ENCODE measurements around the gene PRDM1.
A peak's percentile ranks its signal among the peaks of the same experiment; 100 is the strongest.

Gene PRDM1

DNA sequence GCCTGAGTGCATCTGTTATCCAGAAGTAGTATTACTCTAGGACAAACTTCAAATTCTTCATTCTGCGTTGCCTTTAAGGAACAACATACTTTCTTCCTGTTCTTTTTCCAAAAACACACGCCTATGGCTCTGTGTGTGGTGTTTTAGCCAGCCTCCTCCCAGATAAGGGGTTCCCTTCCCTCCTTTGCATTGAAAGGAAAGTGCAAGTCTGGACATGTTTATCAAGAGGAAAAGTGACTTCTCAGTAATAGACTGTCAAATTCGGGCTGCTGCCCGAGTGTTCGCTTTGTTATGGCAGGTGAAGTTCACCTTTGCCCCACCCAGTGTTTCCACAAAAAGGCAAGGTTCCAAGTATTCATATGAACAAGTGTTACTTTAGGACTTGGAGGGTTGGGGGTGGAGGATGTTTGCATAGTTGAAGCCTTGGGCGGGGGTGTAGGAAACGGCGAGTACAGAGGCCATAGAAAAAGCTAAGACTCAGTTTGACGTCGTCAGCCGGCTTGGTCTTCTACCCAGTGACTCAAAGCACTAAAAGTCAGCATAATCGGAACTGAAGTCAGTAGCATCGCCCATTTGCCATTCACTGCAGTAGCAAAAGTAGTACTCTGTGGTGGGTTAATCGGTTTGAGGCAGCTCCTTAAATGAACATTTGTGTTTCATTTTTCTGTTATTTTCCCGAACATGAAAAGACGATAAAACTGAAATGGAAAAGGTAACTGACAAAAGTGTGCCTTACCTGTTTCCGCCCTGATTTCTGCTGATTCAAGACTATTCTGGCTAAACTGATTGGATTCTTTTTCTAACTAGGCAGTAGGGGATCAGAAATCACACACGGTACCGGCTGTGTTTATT, 12.5 kb downstream of the PRDM1 start:
- peak; percentile 81 to 84 for DNase-seq

DNA sequence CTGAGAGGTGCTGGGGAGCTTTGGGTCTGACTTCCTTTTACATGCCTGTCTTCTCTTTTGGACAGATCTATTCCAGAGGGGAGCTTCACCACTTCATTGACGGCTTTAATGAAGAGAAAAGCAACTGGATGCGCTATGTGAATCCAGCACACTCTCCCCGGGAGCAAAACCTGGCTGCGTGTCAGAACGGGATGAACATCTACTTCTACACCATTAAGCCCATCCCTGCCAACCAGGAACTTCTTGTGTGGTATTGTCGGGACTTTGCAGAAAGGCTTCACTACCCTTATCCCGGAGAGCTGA, 13.1 kb downstream of the PRDM1 start:
- DNase-seq: no peak

DNA sequence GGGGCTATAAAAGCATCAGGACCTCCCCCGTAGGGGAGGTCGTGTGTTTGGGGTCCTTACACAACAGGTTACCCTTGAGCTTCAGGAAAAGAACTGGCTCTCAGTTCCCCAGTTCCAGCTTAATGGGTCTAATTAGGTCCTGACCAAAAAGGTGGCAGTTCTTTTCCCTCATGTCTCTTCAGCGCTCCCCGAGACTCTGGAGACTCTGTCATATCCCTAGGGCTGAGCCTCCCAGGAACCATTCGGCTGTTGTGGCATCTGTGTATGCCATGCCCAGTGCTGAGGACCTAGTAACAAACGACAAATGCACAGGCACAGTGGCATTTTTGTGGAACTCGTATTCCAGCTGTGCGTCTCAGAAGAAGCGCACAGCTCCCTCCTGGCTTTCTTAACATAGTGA, 14.6 kb downstream of the PRDM1 start:
- no peak for DNase-seq

DNA sequence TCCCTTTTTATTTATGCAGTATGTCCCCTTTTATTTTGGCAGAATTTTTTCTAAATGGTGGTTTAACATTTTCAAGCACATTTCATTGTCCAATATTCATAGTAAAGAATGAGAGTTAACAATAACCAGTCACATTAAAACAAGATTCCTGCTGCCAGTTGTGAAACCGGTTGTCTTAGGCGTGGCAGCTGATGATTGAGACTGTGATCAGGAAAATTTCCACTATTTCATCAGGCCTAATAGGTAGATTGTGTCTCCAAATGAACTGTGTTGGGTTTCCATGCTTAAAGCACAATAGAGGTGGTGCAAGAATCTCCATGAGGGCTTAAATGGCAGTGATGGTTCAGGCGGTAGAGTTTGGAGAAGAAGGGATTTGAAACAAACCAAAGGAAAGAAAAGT, 15.3 kb downstream of the PRDM1 start:
- DNase-seq: no peak

DNA sequence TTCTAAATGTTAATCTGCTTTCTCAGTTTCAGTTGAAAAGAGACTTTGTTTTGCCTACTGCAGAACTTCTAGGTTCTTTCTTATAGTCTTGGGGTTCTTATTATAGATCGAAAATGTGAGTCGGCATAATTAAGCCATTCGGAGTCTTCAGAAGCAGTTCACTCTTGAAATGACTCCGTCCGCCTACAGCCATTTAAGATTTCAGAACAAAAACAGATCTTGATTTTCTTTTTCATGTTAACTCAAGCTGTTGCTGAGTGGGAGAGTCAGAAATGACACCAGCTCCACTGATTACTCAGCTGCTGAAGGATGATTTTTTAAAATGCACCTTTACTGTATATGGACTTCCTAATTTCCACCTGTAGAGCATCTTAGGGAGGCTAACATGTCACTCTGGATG, 15.9 kb downstream of the PRDM1 start:
- DNase-seq: peak in 1 of 2 donors; percentile 33

DNA sequence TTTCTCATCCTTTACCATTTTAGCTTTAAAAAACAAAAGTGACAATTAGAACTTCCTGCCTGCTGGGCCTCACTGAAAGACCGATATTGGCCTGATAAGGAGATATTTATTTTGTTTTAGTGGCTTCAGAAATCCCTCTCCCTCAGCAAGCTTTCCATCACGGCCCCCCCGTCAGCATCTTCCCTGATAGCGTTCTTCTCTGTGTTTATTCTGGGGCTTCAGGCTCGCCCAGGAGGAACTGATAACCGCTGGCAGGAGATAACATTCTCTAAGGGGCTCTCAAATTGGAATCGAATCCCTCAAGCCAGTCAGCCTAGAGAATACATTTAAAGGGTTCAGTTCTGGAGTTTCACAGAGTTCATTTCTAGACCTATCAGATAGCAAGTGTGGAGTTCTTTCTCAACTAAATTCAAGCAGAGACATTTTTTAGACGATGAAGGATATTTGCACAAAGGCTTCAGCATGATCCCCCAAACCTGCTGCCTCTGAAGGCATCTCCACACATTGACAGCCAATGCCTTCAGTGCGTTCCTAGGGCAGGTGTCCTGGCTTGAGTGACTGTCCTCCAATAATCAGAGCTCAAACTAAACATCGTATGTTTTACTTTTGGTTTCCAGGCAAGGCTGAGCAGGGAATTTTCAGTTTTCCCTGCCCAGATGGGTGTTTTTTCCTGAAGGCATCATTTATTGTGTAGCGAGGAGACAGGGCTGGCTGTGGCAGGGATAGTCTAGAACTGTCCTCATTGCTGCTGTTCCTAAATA, 17.0 kb downstream of the PRDM1 start:
- no peak for DNase-seq

DNA sequence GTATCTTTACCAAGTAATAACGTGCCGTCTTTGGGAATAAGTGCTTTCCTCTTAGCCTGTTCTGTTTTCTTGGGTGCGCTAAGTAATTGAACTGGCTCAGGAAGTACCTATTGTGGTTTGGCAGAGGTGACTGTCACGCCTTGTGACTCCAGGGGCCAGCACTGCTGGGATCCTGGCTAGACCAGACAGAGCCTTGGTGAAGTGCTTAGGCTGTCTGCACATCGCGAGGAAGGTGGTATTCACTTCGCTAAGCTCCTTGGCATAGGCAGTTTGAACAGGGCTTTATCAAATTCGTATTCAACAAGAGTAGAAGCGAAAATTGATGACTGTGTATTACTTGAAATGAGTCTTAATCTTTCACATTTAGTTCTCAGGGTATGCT, 17.6 kb downstream of the PRDM1 start:
- peak in 1 of 2 donors; percentile 38 for DNase-seq

DNA sequence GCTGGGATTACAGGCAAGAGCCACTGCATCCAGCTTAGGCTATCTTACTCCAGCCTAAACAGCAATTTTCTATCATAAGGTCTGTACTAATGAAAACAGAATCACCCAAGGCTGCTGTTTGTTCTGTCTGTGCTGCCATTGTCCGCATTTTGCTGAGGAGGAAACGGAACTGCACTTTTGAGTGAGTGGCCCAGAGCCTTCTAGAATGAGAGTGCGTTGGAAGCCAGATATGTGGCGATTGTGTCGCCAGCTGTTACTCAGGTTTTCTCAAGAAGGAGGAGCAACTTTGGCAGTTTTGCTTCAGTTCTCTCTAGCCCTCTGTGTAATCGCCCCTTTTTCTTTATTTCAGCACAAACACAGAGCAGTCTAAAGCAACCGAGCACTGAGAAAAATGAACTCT, 18.3 kb downstream of the PRDM1 start:
- no peak for DNase-seq

DNA sequence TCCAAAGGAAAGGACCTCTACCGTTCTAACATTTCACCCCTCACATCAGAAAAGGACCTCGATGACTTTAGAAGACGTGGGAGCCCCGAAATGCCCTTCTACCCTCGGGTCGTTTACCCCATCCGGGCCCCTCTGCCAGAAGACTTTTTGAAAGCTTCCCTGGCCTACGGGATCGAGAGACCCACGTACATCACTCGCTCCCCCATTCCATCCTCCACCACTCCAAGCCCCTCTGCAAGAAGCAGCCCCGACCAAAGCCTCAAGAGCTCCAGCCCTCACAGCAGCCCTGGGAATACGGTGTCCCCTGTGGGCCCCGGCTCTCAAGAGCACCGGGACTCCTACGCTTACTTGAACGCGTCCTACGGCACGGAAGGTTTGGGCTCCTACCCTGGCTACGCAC, 18.8 kb downstream of the PRDM1 start:
- DNase-seq: no peak

DNA sequence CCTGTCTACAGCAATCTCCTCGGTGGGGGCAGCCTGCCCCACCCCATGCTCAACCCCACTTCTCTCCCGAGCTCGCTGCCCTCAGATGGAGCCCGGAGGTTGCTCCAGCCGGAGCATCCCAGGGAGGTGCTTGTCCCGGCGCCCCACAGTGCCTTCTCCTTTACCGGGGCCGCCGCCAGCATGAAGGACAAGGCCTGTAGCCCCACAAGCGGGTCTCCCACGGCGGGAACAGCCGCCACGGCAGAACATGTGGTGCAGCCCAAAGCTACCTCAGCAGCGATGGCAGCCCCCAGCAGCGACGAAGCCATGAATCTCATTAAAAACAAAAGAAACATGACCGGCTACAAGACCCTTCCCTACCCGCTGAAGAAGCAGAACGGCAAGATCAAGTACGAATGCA, 19.4 kb downstream of the PRDM1 start:
- DNase-seq: no peak

DNA sequence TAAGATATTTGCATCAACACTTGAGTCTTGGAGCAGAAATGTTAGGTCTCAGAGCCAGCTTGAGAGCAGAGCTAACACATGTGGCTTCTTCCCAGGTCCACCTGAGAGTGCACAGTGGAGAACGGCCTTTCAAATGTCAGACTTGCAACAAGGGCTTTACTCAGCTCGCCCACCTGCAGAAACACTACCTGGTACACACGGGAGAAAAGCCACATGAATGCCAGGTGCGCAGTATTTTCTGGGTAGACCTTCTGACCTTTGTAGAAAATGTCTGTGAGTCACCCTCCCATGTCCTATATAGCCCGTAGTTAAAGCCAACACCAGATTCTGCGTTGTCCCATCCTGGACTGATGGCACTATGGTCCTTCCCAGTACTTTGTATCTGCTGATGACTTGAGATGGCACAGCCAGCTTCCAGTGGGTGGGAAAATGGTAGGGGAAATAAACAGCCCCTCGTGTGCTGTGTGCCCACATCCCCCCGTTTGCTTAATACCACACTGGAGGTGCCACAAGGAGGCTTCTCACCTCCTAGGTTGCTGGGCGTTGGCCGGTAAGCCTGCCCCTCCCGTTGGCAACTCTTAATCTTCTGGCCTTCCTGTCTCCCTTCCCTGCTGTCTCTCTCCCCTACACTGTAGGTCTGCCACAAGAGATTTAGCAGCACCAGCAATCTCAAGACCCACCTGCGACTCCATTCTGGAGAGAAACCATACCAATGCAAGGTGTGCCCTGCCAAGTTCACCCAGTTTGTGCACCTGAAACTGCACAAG, 20.3 kb downstream of the PRDM1 start:
- DNase-seq: no peak

DNA sequence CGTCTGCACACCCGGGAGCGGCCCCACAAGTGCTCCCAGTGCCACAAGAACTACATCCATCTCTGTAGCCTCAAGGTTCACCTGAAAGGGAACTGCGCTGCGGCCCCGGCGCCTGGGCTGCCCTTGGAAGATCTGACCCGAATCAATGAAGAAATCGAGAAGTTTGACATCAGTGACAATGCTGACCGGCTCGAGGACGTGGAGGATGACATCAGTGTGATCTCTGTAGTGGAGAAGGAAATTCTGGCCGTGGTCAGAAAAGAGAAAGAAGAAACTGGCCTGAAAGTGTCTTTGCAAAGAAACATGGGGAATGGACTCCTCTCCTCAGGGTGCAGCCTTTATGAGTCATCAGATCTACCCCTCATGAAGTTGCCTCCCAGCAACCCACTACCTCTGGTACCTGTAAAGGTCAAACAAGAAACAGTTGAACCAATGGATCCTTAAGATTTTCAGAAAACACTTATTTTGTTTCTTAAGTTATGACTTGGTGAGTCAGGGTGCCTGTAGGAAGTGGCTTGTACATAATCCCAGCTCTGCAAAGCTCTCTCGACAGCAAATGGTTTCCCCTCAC, 21.0 kb downstream of the PRDM1 start:
- DNase-seq: no peak

DNA sequence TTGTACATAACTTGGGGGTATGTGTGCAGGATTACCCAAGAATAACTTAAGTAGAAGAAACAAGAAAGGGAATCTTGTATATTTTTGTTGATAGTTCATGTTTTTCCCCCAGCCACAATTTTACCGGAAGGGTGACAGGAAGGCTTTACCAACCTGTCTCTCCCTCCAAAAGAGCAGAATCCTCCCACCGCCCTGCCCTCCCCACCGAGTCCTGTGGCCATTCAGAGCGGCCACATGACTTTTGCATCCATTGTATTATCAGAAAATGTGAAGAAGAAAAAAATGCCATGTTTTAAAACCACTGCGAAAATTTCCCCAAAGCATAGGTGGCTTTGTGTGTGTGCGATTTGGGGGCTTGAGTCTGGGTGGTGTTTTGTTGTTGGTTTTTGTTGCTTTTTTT, 22.0 kb downstream of the PRDM1 start:
- no peak for DNase-seq

DNA sequence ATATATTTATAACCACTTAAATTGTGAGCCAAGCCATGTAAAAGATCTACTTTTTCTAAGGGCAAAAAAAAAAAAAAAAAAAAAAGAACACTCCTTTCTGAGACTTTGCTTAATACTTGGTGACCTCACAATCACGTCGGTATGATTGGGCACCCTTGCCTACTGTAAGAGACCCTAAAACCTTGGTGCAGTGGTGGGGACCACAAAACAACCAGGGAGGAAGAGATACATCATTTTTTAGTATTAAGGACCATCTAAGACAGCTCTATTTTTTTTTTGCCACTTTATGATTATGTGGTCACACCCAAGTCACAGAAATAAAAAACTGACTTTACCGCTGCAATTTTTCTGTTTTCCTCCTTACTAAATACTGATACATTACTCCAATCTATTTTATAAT, 22.9 kb downstream of the PRDM1 start:
- no peak for DNase-seq

DNA sequence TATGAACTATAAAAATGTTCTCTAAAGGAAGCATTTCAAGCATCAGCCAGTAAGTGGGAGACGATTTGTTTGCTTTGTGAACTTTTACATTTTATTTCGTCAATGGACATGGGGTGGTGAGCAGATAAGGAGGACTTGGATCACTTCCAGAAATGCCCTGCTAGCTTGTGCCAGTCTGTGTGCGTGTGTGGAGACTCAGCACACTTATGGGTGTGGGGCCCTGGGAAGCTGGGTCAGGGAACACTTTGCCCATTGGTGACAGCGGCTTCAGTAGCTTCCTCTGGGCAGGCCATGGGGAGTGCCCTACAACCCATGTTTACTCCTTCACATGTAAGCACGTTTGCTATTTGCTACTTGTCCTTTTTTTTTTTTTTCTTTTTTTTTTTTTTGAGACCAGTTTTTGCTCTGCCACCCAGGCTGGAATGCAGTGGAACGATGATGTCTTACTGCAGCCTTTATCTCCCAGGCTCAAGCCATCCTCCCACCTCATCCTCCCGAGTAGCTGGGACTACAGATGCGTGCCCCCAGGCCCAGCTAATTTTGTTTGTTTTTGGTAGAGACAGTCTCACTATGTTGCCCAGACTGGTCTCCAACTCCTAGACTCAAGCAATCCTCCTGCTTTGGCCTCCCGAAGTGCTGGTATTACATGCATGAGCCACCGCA, 24.2 kb downstream of the PRDM1 start:
- no peak for DNase-seq

DNA sequence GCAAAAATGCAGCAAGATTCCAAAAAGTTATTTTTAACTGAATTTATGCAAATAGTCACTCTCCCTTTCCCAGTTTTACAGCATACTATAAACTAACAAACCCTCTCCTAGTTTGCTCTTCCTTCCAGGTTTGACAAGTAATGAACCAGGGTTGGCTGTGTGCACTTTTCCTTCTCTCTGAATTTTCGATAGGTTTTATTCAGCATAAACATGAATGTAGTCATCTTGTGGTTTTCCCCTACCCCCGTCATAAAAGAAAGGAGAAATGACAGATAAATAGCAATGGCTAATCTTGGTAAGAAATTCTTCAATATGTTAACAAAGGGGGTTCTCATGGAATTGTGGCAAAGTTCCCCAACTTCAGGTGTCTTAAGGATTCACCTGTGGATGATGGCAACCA, 26.3 kb downstream of the PRDM1 start:
- DNase-seq: no peak

DNA sequence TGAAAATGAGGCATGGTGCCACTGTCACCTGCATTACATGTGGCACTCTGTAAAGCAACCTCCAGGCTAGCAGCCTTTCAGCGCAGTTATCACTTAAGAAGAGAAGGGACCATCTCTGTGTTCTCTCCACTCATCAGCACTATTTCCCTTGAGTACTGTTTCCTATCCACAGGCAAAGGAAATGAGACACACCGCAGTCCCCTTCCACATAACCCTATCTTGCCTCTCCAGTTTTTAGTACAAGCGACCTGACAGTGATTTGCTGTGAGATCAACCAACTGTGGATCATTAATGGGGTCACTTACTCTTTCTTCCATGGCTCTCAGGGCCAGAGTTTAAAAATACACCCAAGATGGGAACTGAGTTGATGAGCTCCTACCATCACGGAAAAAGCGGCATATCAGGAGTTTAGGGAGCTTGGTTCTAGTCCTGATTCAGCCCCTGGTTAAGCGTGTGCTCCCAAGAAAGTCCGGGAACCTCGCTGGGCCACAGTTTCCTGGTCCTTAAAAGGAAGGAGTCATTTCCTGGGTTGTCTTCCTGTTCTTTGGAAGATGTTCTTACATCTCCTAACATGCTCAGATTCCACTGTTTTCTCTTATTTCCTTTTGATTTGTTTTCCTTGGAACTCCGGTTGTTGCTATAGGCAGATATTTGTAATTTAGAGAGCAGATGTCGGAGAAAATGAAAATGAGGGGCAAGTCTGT, 27.3 kb downstream of the PRDM1 start:
- no peak for DNase-seq

DNA sequence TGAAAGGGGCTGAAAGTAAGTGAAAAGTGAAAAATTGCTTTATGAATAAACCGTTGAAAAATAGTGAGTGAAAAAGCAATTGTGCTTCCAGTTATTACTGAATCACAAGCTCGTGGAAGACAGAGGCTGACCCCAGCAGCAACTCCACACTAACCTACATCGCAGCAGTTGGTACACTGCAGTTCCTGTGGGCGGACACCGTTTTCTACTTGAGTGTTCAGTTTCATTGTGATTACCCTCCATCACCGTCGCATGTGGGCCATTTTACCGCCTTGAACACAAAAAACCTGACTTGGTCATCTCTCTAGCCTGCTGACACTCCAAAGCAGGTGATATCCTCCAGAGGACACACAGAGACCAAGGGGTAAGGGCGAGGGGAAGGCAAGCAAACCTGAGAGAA, 28.4 kb downstream of the PRDM1 start:
- peak; percentile 48 to 49 for DNase-seq

DNA sequence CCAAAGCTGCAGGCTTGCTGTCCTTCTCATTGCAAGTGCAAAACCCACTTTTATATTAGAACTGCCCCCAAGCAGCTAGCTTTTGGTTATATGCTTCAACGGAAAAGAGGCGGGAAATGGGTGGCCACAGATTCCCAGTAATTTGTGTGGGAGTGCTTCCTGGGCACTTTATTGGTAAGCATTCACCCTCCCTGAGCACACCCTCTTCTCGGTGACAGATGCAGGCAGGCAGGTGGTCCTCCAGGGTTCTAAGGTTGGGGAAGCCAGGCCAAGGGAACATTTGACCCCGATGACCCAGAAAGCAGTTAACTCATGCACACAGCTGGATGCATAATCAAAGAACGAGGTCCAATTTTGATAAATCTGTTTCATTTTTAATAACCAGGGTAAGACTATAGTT, 29.1 kb downstream of the PRDM1 start:
- DNase-seq: no peak

DNA sequence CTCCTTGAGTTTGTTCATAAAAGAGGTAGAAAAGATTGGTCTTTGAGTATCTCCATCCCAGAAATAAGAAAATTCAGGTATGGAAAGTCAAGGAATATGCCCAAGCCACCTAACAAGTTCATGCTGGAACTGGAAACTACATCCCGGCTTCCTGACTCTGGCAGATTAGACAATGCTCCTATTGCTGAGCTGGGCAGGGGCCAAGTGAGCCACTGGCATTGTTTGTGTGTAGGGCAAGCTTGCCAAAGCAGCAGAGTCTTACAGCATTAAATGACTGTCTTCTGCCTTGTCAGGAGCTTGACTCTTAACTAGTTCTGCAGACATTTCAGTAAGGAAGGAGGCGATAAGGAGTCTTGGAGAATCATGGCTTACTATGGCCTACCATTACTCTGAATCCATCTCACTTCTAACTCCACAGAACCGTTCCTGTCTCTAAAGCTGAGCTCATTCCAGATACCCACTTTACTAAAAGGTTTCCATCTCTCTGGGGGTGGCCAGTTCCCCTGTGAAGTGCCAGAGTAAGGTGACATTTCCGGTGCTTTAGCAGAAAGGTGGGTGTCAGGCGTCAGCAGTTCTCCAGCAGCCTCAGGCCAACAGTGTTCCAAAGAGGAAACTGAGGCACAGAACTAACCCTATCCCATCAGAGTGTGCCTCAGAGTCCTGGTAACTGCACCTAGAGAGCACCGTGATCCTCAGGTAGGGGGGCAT, 30.1 kb downstream of the PRDM1 start:
- no peak for DNase-seq

DNA sequence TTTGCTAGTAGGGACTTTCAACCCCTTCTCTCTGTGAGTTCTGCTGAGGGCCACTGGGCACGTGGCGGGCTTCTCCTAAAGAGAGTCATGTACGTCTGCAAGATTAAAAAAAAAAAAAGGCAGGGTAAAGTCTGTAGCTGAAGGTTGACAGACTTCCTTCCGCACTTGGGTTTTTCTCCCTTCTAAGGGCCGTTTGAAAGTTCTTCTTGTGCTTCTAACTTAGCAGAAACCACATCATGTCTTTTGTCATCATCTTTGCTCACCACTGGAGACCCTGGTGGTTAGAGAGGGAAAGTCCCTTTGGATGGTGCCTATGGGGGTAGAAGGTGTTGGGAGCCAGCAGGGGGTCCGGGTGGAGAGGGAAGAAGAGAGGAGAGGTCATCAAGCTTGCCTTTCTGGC, 31.4 kb downstream of the PRDM1 start:
- DNase-seq: peak; percentile 68 to 69
